ENCODE results near the gene B3GALT2. TPM values are rescaled to one million over a fixed set of nuclear protein-coding genes. Genes with fewer than 3 reads are reported as not detected.

The B3GALT2 gene
- polyA plus RNA-seq, 1 experiment = 8.0 TPM

- H3K27me3 ChIP-seq (ENCODE audit: control insufficient read depth, insufficient read depth, low read length) = no peaks in the 10 kb centered on the region
- CTCF ChIA-PET = interaction anchor here (1.2 kb wide), 1 partner anchor 10 kb away, joined by 3 read pairs; the partner anchor contains the start of gene B3GALT2
- no peak overlapping the region for H3K4me3 ChIP-seq (ENCODE audit: low read depth, low read length)
- no peak overlapping the region for H3K27ac ChIP-seq (ENCODE audit: low read depth, low read length)
- TF ChIP-seq CTCF (IDR thresholded peaks at IDR 0.05; ENCODE audit: low read depth, low read length) = no peak
- DNase-seq (ENCODE audit: low read depth, low spot score) = no peak
- POLR2A ChIA-PET = no interaction called here
- no peaks in the 10 kb centered on the region for H3K9me3 ChIP-seq (ENCODE audit: control insufficient read depth, insufficient read depth, low read length)
These were observed 9.6 kb downstream of the B3GALT2 start for GRCh38 chr1:193176788-193177187.

GRCh38 chr1:193176113-193176512 lies 10.3 kb downstream of the B3GALT2 start:
- ChIA-PET POLR2A (no interaction called here), CTCF (no interaction called here)
- no peak for TF ChIP-seq CTCF (IDR thresholded peaks at IDR 0.05; ENCODE audit: low read depth, low read length)
- DNase-seq (ENCODE audit: low read depth, low spot score) = no peak
- no peaks in the 10 kb centered on the region for H3K27me3 ChIP-seq (ENCODE audit: control insufficient read depth, insufficient read depth, low read length)
- H3K4me3 ChIP-seq (ENCODE audit: low read depth, low read length) = no peak overlapping the region
- no peak overlapping the region for H3K27ac ChIP-seq (ENCODE audit: low read depth, low read length)
- no peaks in the 10 kb centered on the region for H3K9me3 ChIP-seq (ENCODE audit: control insufficient read depth, insufficient read depth, low read length)

GRCh38 chr1:193157360-193157759 lies 29.1 kb downstream of the B3GALT2 start:
- CTCF ChIA-PET = no interaction called here
- POLR2A ChIA-PET = no interaction called here
- Histone ChIP-seq H3K27me3 (ENCODE audit: control insufficient read depth, insufficient read depth, low read length) (no peaks in the 10 kb centered on the region), H3K27ac (ENCODE audit: low read depth, low read length) (no peak overlapping the region), H3K9me3 (ENCODE audit: control insufficient read depth, insufficient read depth, low read length) (no peaks in the 10 kb centered on the region), H3K4me3 (ENCODE audit: low read depth, low read length) (no peak overlapping the region)
- DNase-seq (ENCODE audit: low read depth, low spot score) = no peak
- no peak for TF ChIP-seq CTCF (IDR thresholded peaks at IDR 0.05; ENCODE audit: low read depth, low read length)

- no peak overlapping the region for H3K4me3 ChIP-seq (ENCODE audit: low read depth, low read length)
- POLR2A ChIA-PET = no interaction called here
- no peaks in the 10 kb centered on the region for H3K27me3 ChIP-seq (ENCODE audit: control insufficient read depth, insufficient read depth, low read length)
- no peak for TF ChIP-seq CTCF (IDR thresholded peaks at IDR 0.05; ENCODE audit: low read depth, low read length)
- no peaks in the 10 kb centered on the region for H3K9me3 ChIP-seq (ENCODE audit: control insufficient read depth, insufficient read depth, low read length)
- no peak overlapping the region for H3K27ac ChIP-seq (ENCODE audit: low read depth, low read length)
- no peak for DNase-seq (ENCODE audit: low read depth, low spot score)
- CTCF ChIA-PET = no interaction called here
These were observed 29.6 kb downstream of the B3GALT2 start for GRCh38 chr1:193156822-193157142.

GRCh38 chr1:193156117-193156821 lies 30.1 kb downstream of the B3GALT2 start:
- no peak overlapping the region for H3K27ac ChIP-seq (ENCODE audit: low read depth, low read length)
- no peak for TF ChIP-seq CTCF (IDR thresholded peaks at IDR 0.05; ENCODE audit: low read depth, low read length)
- CTCF ChIA-PET = interaction anchor here (0.6 to 1.5 kb wide), 3 partner anchors 13 to 21 kb away, joined by 3 to 7 read pairs (median 6); no protein-coding TSS in a partner anchor
- H3K9me3 ChIP-seq (ENCODE audit: control insufficient read depth, insufficient read depth, low read length) = no peaks in the 10 kb centered on the region
- POLR2A ChIA-PET = no interaction called here
- no peak for DNase-seq (ENCODE audit: low read depth, low spot score)
- H3K4me3 ChIP-seq (ENCODE audit: low read depth, low read length) = no peak overlapping the region
- no peaks in the 10 kb centered on the region for H3K27me3 ChIP-seq (ENCODE audit: control insufficient read depth, insufficient read depth, low read length)

Data from AG04450 (cell line).